Activated gamma-delta T cell treated with Interleukin-2 at 50 U/mL for 16 hours (primary cell): ENCODE results near the gene SPATS2.
"Not testable (repeated sequence)": the region's sequence is repeated elsewhere in the genome, so short reads cannot be mapped to it uniquely, and the experiment has no call there.

Experiments
- DNase-seq: peaks from one replicate; pipeline ENCODE4 v3.0.0-alpha.2; 2020

Gene SPATS2

DNA sequence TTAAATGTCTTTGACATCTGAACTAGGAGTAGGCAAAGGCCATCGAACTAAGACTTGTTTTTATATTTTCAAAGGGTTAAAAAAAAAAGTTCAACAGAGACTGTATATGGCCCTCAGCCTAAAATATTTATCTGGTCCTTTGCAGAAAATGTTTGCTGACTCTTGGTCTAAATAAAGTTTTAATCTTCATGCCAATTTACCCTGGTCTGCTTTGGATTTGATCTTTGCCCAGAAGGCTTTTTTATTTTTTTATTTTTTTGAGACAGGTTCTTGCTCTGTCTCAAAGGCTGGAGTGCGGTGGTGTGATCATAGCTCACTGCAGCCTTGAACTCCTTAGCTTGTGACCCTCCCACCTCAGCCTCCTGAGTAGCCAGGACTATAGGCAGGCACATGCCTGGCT is 47.1 kb downstream of the SPATS2 start:
- no peak for DNase-seq

DNA sequence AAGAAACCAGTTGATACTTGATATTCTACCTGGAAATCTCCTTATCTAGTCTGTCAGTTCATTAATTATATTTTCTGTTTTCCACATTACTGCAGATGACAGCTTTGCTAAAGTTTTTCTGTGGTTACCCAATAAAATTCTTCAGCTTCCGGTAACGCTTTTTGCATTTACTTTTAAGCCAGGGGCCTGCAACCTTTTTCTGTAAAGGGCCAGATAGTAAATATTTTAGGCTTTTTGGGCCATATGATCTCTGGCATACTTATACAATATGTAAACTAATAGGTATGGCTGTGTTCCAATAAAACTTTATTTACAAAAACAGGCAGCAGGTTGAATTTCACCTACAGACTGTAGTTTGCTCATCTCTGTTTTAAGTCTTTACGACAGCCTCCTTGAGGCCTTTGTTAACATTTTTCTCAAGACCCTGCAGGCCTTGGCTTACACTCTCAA is 48.3 kb downstream of the SPATS2 start:
- no peak for DNase-seq

DNA sequence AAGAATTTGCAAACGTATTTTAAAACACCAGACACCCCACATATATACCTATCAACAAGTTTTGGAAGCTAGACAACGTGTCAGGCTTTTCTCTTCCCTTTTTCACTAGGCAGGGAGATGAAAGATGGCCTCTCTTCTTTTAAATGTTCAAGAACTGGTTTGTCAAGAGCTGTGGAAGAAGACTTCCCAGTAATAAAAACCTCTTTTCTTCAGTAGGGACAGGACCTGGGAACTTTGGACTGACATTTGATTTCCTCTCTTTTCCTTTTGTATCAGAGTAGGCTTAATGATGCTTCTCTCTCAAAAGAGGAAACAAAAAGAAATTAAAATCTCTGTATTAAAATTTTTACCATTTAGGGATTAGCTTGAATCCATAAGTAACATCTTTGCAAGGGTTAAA is 49.6 kb downstream of the SPATS2 start:
- DNase-seq, result no peak

DNA sequence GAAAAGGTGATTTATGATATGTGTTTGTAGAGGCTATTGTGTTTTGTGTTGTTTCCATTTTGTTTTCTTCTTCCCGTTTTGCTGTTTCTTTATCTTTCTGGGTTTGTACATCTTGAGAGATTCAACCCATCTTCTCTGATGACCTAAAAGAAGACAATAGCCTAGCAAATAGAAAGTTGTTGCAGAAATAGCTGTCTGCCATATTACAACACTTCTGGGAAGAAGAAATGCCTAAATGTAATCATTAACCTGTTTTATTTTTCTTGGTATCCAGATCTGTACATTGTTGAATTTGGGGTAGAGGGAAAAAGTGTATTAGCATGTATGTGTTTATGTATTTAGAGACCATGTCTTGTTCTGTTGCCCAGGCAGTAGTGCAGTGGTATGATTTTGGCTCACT is 50.3 kb downstream of the SPATS2 start:
- no peak for DNase-seq

GRCh38 chr12:49420556-49420955 is 53.3 kb downstream of the SPATS2 start:
- no peak for DNase-seq

DNA sequence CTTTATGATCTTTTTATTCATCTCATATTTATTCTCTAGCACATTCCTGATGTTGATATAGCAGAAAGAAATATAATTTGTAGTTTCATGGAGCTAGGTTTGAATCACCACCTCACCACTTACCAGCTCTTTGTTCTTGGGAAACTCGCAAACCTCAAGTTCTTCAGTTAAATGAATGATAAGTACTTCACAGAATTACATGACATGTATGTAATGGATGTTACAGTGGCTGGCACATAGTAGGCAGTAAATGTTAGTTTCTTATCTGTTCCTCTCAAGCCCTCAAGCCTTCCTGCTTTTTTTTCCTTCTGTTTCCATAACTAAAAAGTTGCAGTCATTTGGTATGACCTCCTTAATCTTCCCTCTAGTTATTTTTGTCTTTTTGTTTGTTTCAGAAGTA is 54.9 kb downstream of the SPATS2 start:
- no peak for DNase-seq

DNA sequence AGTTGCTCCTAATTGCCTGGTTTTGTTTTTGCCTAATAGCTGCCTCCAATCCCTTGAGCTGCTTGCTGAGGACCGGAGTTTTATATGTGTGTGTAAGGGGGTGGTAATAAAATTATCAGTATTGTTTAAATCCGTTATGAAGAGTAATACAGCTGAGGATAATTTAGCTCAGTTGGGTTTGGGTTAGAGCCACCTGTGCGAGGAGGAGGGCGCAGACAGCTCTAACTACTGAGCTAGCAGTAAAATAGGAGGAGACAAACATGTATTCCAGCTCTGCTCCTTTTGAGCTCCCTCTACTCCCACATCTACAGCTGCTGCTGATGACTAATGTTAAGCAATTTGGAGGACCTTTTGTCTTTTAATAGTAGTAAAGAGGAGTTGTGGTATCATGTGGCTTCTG is 61.5 kb downstream of the SPATS2 start:
- DNase-seq, result no peak

- no peak for DNase-seq
These were observed 65.4 kb downstream of the SPATS2 start for GRCh38 chr12:49432616-49433015.

DNA sequence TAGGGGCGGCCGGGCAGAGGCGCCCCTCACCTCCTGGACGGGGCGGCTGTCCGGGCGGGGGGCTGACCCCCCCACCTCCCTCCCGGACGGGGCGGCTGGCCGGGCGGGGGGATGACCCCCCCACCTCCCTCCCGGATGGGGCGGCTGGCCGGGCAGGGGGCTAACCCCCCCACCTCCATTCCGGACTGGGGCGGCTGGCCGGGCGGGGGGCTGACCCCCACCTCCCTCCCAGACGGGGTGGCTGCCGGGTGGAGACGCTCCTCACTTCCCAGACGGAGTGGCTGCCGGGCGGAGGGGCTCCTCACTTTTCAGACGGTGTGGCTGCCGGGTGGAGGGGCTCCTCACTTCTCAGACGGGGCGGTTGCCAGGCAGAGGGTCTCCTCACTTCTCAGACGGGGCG is 69.5 kb downstream of the SPATS2 start:
- not testable (repeated sequence) for DNase-seq

GRCh38 chr12:49439042-49439441 is 71.8 kb downstream of the SPATS2 start:
- DNase-seq, result no peak

DNA sequence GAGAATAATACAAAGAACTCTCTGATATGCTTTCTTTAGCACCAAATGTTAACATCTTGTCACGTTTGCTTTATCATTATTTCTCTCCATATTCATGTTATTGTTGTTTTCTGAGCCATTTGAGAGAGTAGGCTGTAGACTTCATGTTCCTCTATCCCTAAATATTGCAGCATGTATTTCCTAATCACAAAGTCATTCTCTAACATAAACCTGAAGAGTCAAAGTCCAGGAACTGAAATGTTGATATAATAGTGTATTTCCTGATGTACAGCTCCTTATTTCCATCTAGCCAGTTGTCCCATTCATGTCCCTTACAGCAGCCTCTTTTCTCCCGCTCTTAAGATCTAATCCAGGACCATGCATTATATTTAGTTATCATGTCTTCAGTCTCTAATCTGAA is 72.8 kb downstream of the SPATS2 start:
- DNase-seq, result no peak

DNA sequence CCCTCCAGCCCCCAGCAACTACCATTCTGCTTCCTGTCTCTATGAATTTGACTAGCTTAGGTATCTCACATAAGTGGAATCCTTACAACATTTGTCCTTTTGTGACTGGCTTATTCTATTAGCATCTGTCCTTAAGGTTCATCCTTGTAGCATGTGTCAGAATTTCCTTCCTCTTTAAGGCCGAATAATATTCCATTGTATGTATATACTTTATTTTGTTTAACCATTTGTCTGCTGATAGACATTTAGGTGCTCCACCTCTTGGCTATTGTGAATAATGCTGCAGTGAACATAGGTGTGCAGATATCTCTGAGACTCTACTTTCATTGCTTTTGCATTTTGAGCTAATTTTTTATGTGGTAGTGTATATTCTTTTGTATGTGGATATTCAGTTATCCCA is 75.7 kb downstream of the SPATS2 start:
- no peak for DNase-seq

DNA sequence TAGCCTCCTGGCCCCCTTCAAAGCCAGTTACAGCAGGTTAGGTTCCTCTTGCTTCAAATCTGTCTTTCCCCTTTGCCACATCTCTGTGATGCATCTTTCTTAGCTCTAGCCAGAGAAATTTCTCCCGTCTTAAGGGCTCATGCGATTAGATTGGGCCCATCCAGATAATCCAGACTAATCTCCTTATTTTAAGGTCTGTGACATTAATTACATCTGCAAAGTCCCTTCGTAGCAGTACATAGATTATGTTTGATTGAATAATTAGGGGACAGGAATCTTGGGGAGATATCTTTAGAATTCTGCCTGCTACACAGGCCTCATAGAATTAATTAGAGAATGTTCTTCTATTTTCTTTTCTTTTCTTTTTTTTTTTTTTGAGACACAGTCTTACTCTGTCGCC is 79.3 kb downstream of the SPATS2 start:
- DNase-seq, result no peak

DNA sequence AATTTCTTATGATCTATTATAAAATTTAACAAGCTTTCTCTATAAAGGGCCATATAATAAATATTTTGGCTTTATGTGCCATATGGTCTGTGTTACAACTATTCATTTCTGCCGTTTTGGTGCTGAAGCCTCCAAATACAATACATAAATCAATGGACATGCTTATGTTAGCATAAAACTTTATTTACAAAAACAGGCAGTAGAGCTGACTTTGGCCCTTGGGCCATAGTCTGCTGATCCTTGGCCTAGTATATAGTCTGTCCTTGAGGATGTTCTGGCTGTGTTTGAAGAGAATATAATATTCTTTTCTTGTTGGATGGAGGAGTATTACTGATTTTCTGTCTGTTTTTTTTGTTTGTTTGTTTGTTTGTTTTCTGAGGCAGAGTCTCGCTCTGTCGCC is 81.6 kb downstream of the SPATS2 start:
- DNase-seq, result no peak

- DNase-seq, result no peak
These were observed 84.4 kb downstream of the SPATS2 start for GRCh38 chr12:49451468-49452259.

DNA sequence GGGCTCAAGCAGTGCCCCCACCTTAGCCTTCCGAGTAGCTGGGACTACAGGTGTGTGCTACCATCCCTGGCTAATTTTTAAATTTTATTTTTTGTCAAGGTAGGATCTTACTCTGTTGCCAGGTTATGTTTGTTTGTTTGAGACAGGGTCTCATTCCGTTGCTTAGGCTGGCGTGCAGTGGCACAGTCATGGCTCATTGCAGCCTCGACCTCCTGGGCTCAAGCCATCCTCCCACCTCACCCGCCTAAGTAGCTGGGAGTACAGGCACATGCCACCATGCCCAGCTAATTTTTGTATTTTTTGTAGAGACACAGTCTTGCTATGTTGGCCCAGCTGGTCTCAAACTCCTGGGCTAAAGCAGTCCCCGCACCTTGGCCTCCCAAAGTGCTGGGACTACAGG is 88.2 kb downstream of the SPATS2 start:
- no peak for DNase-seq

DNA sequence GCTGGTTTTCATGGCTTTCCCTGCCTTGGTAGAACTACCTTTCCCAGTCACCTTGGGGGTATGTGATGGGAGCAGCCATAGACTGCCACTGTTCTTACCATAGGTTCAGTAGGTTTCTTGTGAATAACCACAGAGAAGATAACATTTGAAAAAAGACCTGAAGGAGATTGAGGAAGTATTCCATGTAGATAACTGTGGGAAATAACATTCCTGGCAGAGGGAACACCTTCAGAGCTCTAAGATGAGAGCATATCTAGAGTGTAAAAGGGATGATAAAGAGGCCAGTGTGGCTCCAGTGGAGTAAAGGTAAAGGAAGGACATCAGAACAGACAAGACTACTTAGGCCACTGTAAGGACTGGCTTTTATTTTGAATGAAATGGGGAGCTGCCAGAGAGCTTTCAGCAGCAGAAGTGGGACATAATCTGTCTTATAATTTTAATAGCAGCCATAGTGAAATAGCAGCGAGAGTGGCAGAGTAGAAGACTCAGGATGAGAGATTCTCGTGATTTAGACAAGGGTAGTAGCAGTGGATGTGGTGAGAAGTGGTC is 88.9 kb downstream of the SPATS2 start:
- DNase-seq, result no peak

DNA sequence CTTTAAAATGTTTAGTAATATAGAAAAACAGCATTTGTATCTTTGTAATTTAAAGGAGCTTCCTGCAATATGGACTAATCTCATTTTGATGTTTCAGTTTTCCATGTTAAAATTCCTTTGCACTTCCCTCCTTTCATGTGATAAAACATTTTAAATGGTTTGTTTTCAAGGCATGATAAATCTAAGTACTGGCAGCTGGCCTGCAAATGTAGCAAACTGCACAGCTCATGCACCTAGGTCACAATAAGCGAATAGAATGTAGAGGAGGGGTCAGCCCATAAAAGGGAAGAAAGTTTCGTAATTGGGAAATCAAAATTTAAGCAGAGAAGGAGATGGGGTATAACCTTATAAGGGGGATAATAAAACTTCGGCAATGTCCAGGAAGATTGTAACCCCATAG is 91.6 kb downstream of the SPATS2 start:
- DNase-seq, result no peak

- no peak for DNase-seq
These were observed 94.0 kb downstream of the SPATS2 start for GRCh38 chr12:49461221-49461620.

GRCh38 chr12:49462083-49462744 is 95.0 kb downstream of the SPATS2 start:
- DNase-seq, result no peak

DNA sequence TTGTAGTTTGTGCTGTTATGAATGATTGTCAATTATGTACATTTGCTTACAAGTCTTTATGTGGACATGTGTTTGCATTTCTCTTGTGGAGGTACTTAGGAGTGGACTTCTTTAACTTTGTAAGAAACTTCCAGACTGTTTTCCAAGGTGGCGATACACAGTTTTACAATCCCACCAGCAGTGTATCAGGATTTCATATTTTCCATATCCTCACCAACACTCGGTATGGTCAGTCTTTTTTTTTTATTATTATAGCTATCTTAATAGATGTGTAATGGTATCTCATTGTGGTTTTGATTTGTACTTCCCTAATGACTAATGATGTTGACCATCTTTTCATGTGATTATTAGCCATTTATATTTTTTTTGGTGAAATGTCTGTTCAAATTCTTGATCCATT is 97.9 kb downstream of the SPATS2 start:
- no peak for DNase-seq

DNA sequence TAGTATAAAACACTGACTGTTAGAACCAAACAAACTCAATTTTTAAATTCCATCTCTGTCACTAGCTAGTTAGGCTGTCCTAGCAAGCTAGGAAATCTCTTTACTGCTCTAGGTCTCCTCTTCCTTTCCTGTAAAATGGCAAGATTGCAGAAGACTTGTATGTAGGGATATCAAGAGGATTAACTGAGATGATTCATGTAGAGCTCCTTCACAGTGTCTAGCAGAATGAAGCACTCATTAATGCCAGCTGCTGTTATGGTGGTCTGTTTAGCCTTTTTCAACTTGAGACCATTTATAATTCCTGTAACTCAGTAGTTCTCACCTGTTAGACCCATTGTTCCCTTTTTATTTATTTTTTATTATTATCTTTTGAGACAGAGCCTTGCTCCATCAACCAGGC is 103.7 kb downstream of the SPATS2 start:
- no peak for DNase-seq

DNA sequence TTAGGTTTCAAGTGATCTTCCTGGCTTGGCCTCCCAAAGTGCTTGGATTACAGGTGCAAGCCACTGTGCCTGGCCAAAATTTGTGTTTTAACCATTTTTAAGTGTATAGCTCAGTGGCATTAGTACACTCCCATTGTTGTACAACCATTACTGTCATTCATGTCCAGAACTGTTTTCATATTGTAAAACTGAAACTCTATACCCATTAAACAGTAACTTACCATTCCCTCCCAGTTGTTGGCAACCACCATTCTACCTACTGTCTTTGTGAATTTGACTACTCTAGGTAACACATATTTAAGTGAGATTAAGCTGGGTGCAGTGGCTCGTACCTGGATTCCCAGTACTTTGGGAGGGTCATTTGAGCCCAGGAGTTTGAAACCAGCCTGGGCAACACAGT is 104.3 kb downstream of the SPATS2 start:
- DNase-seq, result no peak

DNA sequence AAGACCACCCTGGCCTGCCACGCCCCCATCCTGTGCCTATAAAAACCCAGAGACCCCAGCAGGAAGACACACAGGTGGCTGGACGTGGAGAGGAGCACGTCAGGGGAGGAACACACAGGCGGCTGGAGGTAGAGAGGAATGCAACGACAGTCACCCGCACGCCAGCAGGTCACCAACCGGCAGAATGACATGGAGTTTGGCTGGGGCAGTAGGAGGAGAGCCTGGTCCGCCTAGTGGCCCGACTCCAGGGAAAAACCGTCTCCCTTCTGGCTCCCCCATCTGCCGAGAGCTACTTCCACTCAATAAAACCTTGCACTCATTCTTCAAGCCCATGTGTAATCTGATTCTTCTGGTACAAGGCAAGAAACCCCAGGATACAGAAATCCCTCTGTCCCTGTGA is 108.8 kb downstream of the SPATS2 start:
- DNase-seq, result no peak
